IPS-20b (cell line): ENCODE data around the gene RANBP17.
"Not testable (repeated sequence)": the region's sequence is repeated elsewhere in the genome, so short reads cannot be mapped to it uniquely, and the experiment has no call there.

Experiments used
- H3K27ac ChIP-seq: one replicate; pipeline ENCODE4 v1.5.1; 2013; ENCODE audit warnings: low read length
- H3K27me3 ChIP-seq: 2 replicates; pipeline ENCODE4 v1.6.1; 2013; ENCODE audit warnings: mild to moderate bottlenecking, low read length, inconsistent platforms; ENCODE audit not compliant: insufficient read depth
- H3K36me3 ChIP-seq: 2 replicates; pipeline ENCODE4 v1.6.1; 2013; ENCODE audit warnings: low read depth, mild to moderate bottlenecking, inconsistent platforms, low read length, moderate library complexity; ENCODE audit not compliant: insufficient read depth
- H3K4me1 ChIP-seq: 2 replicates; pipeline ENCODE4 v1.6.1; 2013; ENCODE audit warnings: mild to moderate bottlenecking, control low read depth, inconsistent platforms, low read length, moderate library complexity; ENCODE audit not compliant: insufficient read depth
- H3K4me3 ChIP-seq: 2 replicates; pipeline ENCODE4 v1.5.1; 2013; ENCODE audit warnings: mild to moderate bottlenecking, low read length, inconsistent platforms
- H3K9ac ChIP-seq: 2 replicates; pipeline ENCODE4 v1.6.1; 2013; ENCODE audit warnings: low read depth, mild to moderate bottlenecking, inconsistent platforms, low read length, moderate library complexity
- H3K9me3 ChIP-seq: 2 replicates; pipeline ENCODE4 v1.6.1; 2013; ENCODE audit warnings: mild to moderate bottlenecking, low read depth, low read length, inconsistent platforms; ENCODE audit not compliant: insufficient read depth

The RANBP17 gene

GRCh38 chr5:170861917-170862766 is at the start of gene RANBP17:
RANBP17 (plus strand) TSS chr5:170862018.
- peak within 1 kb of the TSS; percentile 71 for H3K4me3 ChIP-seq
- H3K27me3 ChIP-seq = peaks cover 13% of the 10 kb centered on the region
- H3K36me3 ChIP-seq = no peaks in the 10 kb centered on the region
- peaks cover 5% of the 10 kb centered on the region; the same call in 1 of the 2 replicates for H3K4me1 ChIP-seq
- no peak within 1 kb of the TSS for H3K27ac ChIP-seq
- peak within 1 kb of the TSS; percentile 72; the same call in 1 of the 2 replicates for H3K9ac ChIP-seq
- H3K9me3 ChIP-seq = peaks cover 18% of the 10 kb centered on the region

- Histone ChIP-seq H3K9me3 (no peaks in the 10 kb centered on the region), H3K36me3 (no peaks in the 10 kb centered on the region), H3K9ac (no peak overlapping the region), H3K27me3 (no peaks in the 10 kb centered on the region), H3K27ac (no peak overlapping the region), H3K4me3 (no peak overlapping the region), H3K4me1 (no peaks in the 10 kb centered on the region)
These were observed 48.6 kb upstream of the RANBP17 start for GRCh38 chr5:170813231-170813630.

DNA sequence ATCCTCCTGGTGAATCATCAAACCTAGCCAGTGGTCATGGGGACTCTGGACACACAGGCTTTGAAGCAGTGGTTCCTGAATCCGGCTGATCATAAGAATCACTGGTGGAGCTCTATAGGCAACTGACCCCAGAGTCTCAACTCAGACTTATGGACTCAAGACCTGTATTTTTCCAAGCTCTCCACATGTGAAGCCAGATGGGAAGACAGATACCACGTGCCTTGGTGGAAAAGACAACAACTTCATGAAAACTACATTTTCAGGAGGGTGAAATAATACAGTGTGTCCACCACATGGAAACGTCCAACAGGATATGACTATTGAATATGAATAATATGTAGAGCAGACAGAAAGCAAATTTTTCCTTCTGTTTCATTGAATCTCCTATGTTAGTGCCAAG is 44.6 kb upstream of the RANBP17 start:
- no peaks in the 10 kb centered on the region for H3K4me1 ChIP-seq
- H3K9ac ChIP-seq = no peak overlapping the region
- H3K9me3 ChIP-seq = no peaks in the 10 kb centered on the region
- no peak overlapping the region for H3K27ac ChIP-seq
- no peak overlapping the region for H3K4me3 ChIP-seq
- no peaks in the 10 kb centered on the region for H3K27me3 ChIP-seq
- no peaks in the 10 kb centered on the region for H3K36me3 ChIP-seq

GRCh38 chr5:170818232-170818631 is 43.6 kb upstream of the RANBP17 start:
- Histone ChIP-seq H3K36me3 (no peaks in the 10 kb centered on the region), H3K4me1 (no peaks in the 10 kb centered on the region), H3K9ac (no peak overlapping the region), H3K9me3 (no peaks in the 10 kb centered on the region), H3K27ac (no peak overlapping the region), H3K27me3 (no peaks in the 10 kb centered on the region), H3K4me3 (no peak overlapping the region)

DNA sequence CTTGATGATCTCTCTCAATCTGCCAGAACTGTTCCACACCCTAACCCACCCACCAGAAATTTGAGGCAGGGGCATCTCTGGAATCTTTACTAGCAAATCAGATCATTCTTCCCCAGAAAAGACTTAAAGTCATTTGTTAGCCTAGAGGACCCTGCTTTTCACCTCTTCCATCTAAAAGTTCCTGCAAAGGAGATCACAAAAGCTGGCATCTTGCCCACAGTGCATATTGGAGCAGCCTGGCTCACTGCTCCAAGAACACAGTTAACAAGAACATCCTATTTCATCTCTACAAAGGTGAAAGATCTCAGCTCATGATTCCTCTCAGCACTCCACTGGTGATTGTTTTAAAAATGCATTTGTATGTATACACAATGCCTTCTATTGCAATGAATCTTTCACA is 42.0 kb upstream of the RANBP17 start:
- H3K27ac ChIP-seq = no peak overlapping the region
- no peaks in the 10 kb centered on the region for H3K36me3 ChIP-seq
- H3K27me3 ChIP-seq = no peaks in the 10 kb centered on the region
- no peaks in the 10 kb centered on the region for H3K4me1 ChIP-seq
- H3K4me3 ChIP-seq = no peak overlapping the region
- H3K9ac ChIP-seq = no peak overlapping the region
- H3K9me3 ChIP-seq = no peaks in the 10 kb centered on the region

DNA sequence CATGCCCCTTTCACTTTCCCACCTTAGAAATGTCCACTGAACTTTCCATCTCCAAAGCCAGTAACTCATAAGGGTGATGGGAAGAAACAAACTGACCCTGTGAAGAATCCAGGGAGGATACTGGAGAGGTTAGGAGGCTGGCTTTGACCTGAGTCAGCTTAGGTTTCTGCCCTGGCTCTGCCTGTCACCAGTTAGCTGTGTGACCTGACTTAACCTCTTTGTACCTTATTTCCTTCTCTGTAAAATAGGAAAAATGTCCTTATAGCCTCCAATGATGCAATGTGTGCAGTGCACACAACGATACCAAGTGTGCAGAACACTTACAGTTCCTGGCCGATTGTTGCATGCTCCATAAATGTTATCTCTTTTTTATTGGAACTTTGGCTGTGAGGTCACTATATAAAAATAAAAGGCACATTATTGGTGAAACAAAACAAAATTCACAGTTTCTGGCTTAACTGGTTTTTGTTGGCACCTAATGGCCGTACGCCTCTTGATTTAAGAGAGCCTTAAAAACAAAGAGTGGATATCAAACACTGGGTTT is 40.5 kb upstream of the RANBP17 start:
- H3K4me1 ChIP-seq = no peaks in the 10 kb centered on the region
- no peaks in the 10 kb centered on the region for H3K36me3 ChIP-seq
- no peaks in the 10 kb centered on the region for H3K27me3 ChIP-seq
- no peak overlapping the region for H3K27ac ChIP-seq
- H3K9ac ChIP-seq = no peak overlapping the region
- H3K4me3 ChIP-seq = no peak overlapping the region
- H3K9me3 ChIP-seq = peaks cover 8% of the 10 kb centered on the region; the same call in 1 of the 2 replicates

DNA sequence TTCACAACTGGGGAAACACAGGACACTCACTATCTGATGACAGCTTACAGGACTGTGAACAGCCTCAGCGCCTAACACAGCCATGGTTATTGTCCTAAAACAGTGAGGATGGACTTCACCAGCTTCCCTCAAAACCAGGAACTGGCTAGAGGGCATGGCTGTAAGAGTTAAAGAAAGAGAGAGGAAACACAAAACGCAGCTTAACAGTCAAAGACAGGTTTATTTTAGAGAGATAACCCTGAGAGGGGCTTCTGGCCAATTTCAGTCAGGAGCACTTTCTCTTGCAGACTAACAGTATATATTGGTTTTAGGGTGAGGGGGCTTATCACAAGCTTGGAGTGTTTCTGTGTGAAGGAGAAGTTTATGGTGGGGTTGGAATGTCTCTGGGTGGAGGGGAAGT is 35.7 kb upstream of the RANBP17 start:
- no peak overlapping the region for H3K27ac ChIP-seq
- H3K4me1 ChIP-seq = no peaks in the 10 kb centered on the region
- no peak overlapping the region for H3K9ac ChIP-seq
- no peaks in the 10 kb centered on the region for H3K27me3 ChIP-seq
- H3K4me3 ChIP-seq = no peak overlapping the region
- no peaks in the 10 kb centered on the region for H3K36me3 ChIP-seq
- H3K9me3 ChIP-seq = peaks cover 8% of the 10 kb centered on the region; the same call in 1 of the 2 replicates

DNA sequence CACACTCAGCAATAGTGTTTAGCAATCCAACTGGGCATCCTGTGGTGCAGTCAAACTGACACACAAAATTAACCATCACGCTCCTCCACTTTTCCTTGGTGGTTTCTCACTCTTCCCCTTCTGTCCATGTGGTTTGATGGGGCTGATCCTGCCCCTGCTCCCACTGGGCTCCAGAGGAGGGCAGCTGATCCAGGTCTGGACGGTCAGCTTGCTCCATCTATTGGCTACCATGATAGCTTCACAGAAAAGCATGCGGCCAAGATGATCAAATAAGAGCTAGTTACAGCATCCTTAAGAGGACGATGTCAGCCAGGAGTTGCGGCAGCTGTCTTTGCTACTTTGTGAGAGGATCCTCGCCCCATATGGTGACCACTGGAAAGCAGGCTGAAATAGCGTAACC is 29.6 kb upstream of the RANBP17 start:
- no peaks in the 10 kb centered on the region for H3K36me3 ChIP-seq
- no peaks in the 10 kb centered on the region for H3K4me1 ChIP-seq
- no peaks in the 10 kb centered on the region for H3K27me3 ChIP-seq
- no peak overlapping the region for H3K4me3 ChIP-seq
- no peak overlapping the region for H3K27ac ChIP-seq
- H3K9me3 ChIP-seq = no peaks in the 10 kb centered on the region
- no peak overlapping the region for H3K9ac ChIP-seq

DNA sequence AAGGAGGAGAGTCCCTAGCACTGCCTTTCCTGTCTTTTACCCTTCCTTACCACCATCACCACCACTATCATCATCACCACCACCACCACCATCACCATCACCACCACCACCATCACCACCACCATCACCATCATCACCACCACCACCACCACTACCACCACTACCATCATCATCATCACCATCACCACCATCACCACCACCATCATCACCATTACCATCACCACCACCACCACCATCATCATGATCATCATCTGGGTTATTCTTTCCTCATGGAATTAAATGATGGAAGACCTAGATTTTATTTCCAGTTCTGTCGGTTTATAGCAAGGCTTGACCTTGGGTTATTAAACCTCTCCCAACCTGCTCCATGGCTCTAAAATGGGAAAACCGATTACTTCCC is 27.8 kb upstream of the RANBP17 start:
- not testable (repeated sequence) for H3K9ac ChIP-seq, H3K4me3 ChIP-seq, H3K36me3 ChIP-seq, H3K9me3 ChIP-seq, H3K27ac ChIP-seq, H3K4me1 ChIP-seq, H3K27me3 ChIP-seq

DNA sequence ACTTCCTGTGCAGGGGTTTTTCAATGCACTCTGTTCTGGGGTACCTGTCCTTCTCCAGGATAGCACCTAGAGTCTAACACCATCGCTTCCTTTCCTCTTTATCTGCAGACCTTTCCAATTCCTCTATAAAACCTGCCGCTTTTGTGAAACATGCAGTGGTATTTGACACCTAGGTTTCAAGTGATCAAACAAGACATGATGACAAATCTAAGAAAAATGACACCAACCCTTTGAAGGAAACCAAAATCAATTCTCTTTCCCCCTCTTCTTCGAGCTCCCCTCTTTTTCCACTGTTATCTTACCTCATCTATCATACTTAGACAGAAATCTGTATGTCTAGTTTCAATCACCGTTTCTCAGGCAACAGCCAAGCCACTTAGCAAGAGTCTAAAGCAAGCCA is 25.6 kb upstream of the RANBP17 start:
- Histone ChIP-seq H3K27me3 (no peaks in the 10 kb centered on the region), H3K9ac (no peak overlapping the region), H3K27ac (no peak overlapping the region), H3K4me1 (no peaks in the 10 kb centered on the region), H3K4me3 (no peak overlapping the region), H3K36me3 (no peaks in the 10 kb centered on the region), H3K9me3 (no peaks in the 10 kb centered on the region)

DNA sequence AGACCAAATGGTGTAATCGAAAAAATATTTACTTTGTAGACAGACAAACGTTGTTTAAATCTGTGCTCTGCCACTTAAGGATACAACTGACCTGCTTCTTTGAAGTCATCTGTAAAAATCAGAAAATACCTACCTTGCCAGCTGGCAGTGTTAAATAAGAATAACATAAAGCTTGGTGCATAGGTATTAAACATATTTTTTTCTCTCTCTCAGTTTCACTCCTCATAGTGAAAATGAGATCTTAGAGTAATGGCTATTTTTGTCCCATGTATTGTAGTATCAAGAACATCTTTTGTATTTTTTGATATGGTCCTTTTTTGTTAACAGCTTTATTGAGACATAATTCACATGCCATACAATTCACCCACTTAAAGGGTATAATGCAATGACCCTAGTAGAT is 17.9 kb upstream of the RANBP17 start:
- H3K4me1 ChIP-seq = no peaks in the 10 kb centered on the region
- H3K27me3 ChIP-seq = no peaks in the 10 kb centered on the region
- no peaks in the 10 kb centered on the region for H3K36me3 ChIP-seq
- no peaks in the 10 kb centered on the region for H3K9me3 ChIP-seq
- H3K27ac ChIP-seq = no peak overlapping the region
- H3K4me3 ChIP-seq = no peak overlapping the region
- no peak overlapping the region for H3K9ac ChIP-seq

DNA sequence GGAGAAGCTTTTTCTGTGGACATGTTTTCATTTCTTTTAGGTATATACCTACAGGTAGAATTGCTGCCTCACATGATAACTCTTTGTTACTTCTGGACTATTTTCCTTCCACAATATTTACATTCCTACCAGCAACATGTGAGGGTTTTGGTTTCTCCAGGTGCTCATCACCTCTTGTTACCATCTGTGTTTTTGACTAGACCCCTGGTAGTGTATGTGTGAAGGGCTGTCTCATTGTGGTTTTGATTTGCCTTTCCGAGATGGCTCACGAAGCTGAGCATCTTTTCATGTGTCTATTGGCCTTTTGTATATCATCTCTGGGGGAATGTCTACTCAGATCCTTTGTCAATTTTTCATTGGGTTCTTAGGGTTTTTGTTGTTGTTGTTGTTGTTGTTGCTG is 17.2 kb upstream of the RANBP17 start:
- no peak overlapping the region for H3K4me3 ChIP-seq
- H3K4me1 ChIP-seq = no peaks in the 10 kb centered on the region
- H3K27ac ChIP-seq = no peak overlapping the region
- no peak overlapping the region for H3K9ac ChIP-seq
- H3K36me3 ChIP-seq = no peaks in the 10 kb centered on the region
- H3K9me3 ChIP-seq = no peaks in the 10 kb centered on the region
- no peaks in the 10 kb centered on the region for H3K27me3 ChIP-seq
